Measurements from ENCODE around the gene TEAD2. TPM values are rescaled to one million over a fixed set of nuclear protein-coding genes. Genes with fewer than 3 reads are reported as not detected.

TEAD2 gene
- total RNA-seq, 1 donor from 2014 or later: 235 TPM

DNA sequence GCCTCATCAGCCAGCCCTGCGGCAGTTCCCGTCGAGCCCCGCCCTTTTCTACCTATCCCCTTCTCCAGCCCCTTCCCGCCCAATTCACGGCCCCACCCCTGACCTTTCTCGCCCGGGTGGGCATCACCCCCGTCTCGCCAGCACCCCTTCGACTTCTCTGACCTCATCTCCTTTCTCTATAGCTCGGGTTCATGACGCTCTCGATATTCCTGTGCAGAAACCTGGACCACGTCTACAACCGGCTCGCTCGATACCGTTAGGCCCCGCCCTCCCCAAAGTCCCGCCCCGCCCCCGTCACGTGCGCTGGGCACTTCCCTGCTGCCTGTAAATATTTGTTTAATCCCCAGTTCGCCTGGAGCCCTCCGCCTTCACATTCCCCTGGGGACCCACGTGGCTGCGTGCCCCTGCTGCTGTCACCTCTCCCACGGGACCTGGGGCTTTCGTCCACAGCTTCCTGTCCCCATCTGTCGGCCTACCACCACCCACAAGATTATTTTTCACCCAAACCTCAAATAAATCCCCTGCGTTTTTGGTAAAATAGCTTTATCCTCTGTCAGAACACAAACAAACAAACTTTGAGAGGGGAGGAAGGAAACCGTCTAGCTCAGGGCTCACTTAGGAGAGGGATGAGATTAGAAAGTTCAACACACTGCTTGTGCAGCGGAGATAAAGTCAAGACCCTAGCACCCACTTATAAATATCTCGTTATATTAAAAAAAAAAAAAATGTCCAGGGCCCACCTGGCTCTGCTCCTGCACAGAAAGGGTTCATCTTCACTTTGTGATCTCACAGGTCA, 21.9 kb downstream of the TEAD2 start:
- H3K4me1 Mint-ChIP-seq (ENCODE audit: low read depth): peaks cover 15% of the 10 kb centered on the region
- peaks cover 44% of the 10 kb centered on the region for H3K36me3 Mint-ChIP-seq (ENCODE audit: insufficient read depth)
- no peak for DNase-seq (ENCODE audit: low spot score, unreplicated experiment)
- peak overlapping the region; percentile 93 for H3K27ac Mint-ChIP-seq
- H3K27me3 Mint-ChIP-seq: no peaks in the 10 kb centered on the region
- H3K4me3 Mint-ChIP-seq (ENCODE audit: low read depth): peak overlapping the region; percentile 35
- H3K9me3 Mint-ChIP-seq (ENCODE audit: low read depth): no peaks in the 10 kb centered on the region
- TF ChIP-seq, protein P1, sequence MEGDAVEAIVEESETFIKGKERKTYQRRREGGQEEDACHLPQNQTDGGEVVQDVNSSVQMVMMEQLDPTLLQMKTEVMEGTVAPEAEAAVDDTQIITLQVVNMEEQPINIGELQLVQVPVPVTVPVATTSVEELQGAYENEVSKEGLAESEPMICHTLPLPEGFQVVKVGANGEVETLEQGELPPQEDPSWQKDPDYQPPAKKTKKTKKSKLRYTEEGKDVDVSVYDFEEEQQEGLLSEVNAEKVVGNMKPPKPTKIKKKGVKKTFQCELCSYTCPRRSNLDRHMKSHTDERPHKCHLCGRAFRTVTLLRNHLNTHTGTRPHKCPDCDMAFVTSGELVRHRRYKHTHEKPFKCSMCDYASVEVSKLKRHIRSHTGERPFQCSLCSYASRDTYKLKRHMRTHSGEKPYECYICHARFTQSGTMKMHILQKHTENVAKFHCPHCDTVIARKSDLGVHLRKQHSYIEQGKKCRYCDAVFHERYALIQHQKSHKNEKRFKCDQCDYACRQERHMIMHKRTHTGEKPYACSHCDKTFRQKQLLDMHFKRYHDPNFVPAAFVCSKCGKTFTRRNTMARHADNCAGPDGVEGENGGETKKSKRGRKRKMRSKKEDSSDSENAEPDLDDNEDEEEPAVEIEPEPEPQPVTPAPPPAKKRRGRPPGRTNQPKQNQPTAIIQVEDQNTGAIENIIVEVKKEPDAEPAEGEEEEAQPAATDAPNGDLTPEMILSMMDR (IDR thresholded peaks at IDR 0.05; ENCODE audit: unreplicated experiment): no peak

DNA sequence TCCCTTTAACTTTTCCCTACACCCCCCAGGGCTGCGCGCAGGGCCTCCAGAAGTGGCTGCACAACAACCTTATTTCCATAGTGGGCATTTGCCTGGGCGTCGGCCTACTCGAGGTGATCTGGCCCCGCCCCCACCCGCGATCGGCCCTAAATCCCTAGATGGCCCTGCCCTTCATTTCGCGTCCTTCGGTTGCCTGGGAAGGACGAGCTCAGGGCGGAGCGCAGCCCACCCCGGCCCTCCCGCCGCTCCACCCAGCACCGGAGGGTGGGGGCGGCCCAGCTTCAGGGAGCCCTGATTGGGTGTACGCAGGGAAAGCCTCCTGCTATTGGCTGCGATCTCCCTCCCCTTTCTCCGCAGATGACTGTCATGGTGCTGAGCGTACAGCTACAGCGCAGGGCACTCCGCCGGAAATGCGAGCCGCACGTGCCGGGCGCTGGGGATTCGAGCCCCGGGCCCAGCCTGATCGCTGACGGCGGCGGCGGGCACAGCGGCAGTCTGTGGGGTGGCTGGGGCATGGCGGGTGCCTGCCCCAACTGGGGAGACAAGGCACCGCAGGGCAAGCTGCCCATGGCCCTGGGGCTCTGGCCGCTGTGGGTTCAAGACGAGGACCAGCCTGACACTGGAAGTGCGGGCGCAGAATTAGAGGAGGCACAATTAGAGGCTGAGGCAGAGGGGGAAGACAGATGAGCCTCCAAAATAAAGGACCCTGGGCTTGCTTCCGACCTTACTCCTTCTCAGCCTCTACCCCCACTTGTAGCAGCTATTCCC, 22.7 kb downstream of the TEAD2 start:
- DNase-seq (ENCODE audit: low spot score, unreplicated experiment): peak; percentile 44
- H3K36me3 Mint-ChIP-seq (ENCODE audit: insufficient read depth): peaks cover 38% of the 10 kb centered on the region
- H3K4me3 Mint-ChIP-seq (ENCODE audit: low read depth): no peak overlapping the region
- peaks cover 15% of the 10 kb centered on the region for H3K4me1 Mint-ChIP-seq (ENCODE audit: low read depth)
- H3K27me3 Mint-ChIP-seq: no peaks in the 10 kb centered on the region
- TF ChIP-seq, protein P1 (IDR thresholded peaks at IDR 0.05; ENCODE audit: unreplicated experiment): no peak
- peak overlapping the region; percentile 87 for H3K27ac Mint-ChIP-seq
- H3K9me3 Mint-ChIP-seq (ENCODE audit: low read depth): no peaks in the 10 kb centered on the region

DNA sequence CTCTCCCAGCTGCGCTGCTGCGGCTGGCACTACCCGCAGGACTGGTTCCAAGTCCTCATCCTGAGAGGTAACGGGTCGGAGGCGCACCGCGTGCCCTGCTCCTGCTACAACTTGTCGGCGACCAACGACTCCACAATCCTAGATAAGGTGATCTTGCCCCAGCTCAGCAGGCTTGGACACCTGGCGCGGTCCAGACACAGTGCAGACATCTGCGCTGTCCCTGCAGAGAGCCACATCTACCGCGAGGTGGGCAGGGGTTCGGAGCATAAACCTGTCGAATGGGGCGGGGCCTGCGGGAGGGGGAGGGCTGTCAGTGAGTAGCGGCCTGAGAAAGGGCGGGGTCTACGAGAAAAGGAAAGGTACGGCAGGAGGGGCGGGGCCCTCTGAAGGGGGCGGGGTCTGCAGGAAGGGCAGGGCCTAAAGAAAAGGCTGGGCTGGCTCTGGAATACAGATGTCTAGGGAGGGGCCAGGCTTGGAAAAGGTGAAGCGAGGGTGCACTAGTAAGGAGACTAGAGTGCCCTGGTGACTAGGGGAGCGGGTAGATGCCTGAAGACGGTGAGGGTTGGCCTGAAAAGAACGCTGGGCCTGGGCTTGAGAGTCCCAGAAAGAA, 23.4 kb downstream of the TEAD2 start:
- H3K9me3 Mint-ChIP-seq (ENCODE audit: low read depth): no peaks in the 10 kb centered on the region
- H3K27ac Mint-ChIP-seq: peak overlapping the region; percentile 87
- H3K27me3 Mint-ChIP-seq: no peaks in the 10 kb centered on the region
- H3K36me3 Mint-ChIP-seq (ENCODE audit: insufficient read depth): peaks cover 34% of the 10 kb centered on the region
- DNase-seq (ENCODE audit: low spot score, unreplicated experiment): peak; percentile 88
- peaks cover 15% of the 10 kb centered on the region for H3K4me1 Mint-ChIP-seq (ENCODE audit: low read depth)
- peak overlapping the region; percentile 55 for H3K4me3 Mint-ChIP-seq (ENCODE audit: low read depth)
- TF ChIP-seq, protein P1 (IDR thresholded peaks at IDR 0.05; ENCODE audit: unreplicated experiment): peak; percentile 19

DNA sequence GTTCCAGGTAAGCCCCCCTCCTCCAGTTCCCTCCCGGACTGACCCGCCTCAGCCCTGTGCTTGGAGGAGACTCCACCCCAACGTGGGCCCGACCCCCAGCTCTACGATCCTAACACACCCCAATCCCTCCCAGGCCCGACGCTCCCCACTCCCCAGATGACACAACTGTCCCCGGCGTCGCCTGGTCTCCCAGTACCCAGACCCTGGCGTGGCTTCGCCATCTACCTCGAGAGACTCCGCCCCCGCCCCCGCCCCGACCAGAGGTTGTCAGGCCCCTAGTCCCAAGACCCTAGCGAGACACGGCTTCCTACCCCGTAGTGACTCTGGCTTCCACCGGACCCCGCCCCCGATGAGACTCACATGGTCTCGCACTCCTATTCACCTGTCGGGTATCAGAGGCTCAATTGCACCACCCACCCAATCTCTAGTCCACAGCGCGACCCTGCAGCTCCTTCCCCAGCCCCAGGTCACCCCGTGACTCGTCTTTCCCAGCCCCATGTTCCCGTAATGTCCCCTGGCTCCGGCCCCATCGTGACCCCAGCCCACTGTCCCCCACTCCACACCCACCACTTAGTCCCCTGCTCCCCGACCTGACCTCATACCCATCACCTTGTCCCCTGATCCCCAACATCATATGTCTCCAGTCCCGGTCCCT, 24.1 kb downstream of the TEAD2 start:
- no peaks in the 10 kb centered on the region for H3K27me3 Mint-ChIP-seq
- no peak for DNase-seq (ENCODE audit: low spot score, unreplicated experiment)
- H3K4me1 Mint-ChIP-seq (ENCODE audit: low read depth): peaks cover 15% of the 10 kb centered on the region
- H3K27ac Mint-ChIP-seq: peak overlapping the region; percentile 87
- no peaks in the 10 kb centered on the region for H3K9me3 Mint-ChIP-seq (ENCODE audit: low read depth)
- TF ChIP-seq, protein P1 (IDR thresholded peaks at IDR 0.05; ENCODE audit: unreplicated experiment): no peak
- peak overlapping the region; percentile 55 for H3K4me3 Mint-ChIP-seq (ENCODE audit: low read depth)
- peaks cover 31% of the 10 kb centered on the region for H3K36me3 Mint-ChIP-seq (ENCODE audit: insufficient read depth)

Data from progenitor cell of endocrine pancreas (in vitro differentiated cells).